Muscle layer of duodenum (tissue), 2 donors: ENCODE measurements around the gene TAAR6.
"Not testable (repeated sequence)": the region's sequence is repeated elsewhere in the genome, so short reads cannot be mapped to it uniquely, and the experiment has no call there.

Experiments
- H3K27ac ChIP-seq: one replicate; pipeline ENCODE4 v1.7.0; 2013; ENCODE audit warnings: mild to moderate bottlenecking, low read length
- H3K27me3 ChIP-seq: one replicate; pipeline ENCODE4 v1.7.0; 2013; ENCODE audit warnings: low read depth, mild to moderate bottlenecking, control low read depth, low read length
- H3K36me3 ChIP-seq, 2 donors: one replicate each; pipeline ENCODE4 v1.7.0; 2013; ENCODE audit warnings: low read length in 2 of 2, control low read depth in 1 of 2, mild to moderate bottlenecking in 1 of 2; ENCODE audit not compliant: insufficient read depth in 2 of 2, control insufficient read depth in 1 of 2
- H3K4me1 ChIP-seq, 2 donors: one replicate each; pipeline ENCODE4 v1.7.0; 2013; ENCODE audit warnings: low read length in 2 of 2, mild to moderate bottlenecking in 2 of 2, control low read depth in 1 of 2, moderate library complexity in 1 of 2; ENCODE audit not compliant: insufficient read depth in 2 of 2, control insufficient read depth in 1 of 2
- H3K4me3 ChIP-seq, 2 donors: one replicate each; pipeline ENCODE4 v1.7.0; 2013; ENCODE audit warnings: low read length in 2 of 2, low read depth in 1 of 2, mild to moderate bottlenecking in 1 of 2
- H3K9me3 ChIP-seq, 2 donors: one replicate each; pipeline ENCODE4 v1.7.0; 2013; ENCODE audit warnings: low read length in 2 of 2, control low read depth in 1 of 2, mild to moderate bottlenecking in 1 of 2; ENCODE audit not compliant: control insufficient read depth in 1 of 2
- donor health status: healthy.

TAAR6 gene, protein sequence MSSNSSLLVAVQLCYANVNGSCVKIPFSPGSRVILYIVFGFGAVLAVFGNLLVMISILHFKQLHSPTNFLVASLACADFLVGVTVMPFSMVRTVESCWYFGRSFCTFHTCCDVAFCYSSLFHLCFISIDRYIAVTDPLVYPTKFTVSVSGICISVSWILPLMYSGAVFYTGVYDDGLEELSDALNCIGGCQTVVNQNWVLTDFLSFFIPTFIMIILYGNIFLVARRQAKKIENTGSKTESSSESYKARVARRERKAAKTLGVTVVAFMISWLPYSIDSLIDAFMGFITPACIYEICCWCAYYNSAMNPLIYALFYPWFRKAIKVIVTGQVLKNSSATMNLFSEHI

DNA sequence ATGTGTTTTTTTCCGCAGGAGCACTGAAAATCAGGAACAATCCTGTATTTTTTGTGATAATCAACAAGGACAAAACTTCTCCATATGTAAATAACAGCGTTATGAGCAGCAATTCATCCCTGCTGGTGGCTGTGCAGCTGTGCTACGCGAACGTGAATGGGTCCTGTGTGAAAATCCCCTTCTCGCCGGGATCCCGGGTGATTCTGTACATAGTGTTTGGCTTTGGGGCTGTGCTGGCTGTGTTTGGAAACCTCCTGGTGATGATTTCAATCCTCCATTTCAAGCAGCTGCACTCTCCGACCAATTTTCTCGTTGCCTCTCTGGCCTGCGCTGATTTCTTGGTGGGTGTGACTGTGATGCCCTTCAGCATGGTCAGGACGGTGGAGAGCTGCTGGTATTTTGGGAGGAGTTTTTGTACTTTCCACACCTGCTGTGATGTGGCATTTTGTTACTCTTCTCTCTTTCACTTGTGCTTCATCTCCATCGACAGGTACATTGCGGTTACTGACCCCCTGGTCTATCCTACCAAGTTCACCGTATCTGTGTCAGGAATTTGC, at the start of gene TAAR6:
TSS of gene TAAR6 (plus strand) at position 102 of the 557 bp plus-strand sequence. CDS start at position 102, 0 bp downstream.
- Histone ChIP-seq H3K9me3 (no peaks in the 10 kb centered on the region), H3K36me3 (no peaks in the 10 kb centered on the region), H3K4me3 (no peak within 1 kb of the TSS), H3K27me3 (no peaks in the 10 kb centered on the region), H3K4me1 (no peaks in the 10 kb centered on the region), H3K27ac (no peak within 1 kb of the TSS)

DNA sequence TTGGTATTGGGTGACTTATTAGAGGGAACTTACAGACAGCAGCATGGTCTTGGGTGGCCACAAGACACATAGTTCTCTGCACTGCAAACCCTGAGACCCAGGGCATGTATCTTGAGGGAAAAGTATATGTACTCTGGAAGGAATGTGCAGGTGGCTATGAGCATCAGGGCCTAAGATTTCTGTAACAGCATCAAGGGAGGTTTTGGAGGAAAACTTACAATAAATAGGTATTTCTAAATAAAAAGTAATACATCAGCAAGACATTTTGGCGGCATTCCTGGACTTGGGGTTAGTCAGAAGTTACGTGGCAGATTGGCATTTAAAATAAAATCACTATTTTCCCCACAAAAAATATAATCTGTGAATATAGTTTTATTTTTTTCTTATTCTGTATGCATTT, 49.2 kb upstream of the TAAR6 start:
- Histone ChIP-seq H3K27ac (no peak overlapping the region), H3K9me3 (no peaks in the 10 kb centered on the region)

DNA sequence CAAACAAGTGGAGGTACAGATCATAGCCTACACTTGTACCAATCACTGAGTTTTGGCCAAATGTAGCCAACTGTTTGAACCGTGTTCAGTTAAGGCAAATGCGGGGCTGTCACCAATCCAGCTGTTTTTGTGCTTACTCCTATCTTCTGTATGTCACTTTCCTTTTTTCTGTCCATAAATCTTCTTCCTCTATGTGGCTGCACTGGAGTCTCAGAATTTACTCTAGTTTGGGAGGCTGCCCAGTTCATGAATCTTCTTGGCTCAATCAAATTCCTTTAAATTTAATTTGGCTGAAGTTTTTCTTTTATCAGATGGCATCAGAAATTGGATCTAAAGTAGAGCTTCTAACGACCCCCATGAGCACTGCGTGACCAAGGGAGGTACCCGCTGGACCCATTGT, 45.5 kb upstream of the TAAR6 start:
- no peaks in the 10 kb centered on the region for H3K36me3 ChIP-seq
- H3K9me3 ChIP-seq, result no peaks in the 10 kb centered on the region
- no peak overlapping the region for H3K4me3 ChIP-seq
- no peaks in the 10 kb centered on the region for H3K4me1 ChIP-seq
- no peak overlapping the region for H3K27ac ChIP-seq
- no peaks in the 10 kb centered on the region for H3K27me3 ChIP-seq

More for the DNA sequence above, 49.2 kb upstream of the TAAR6 start:
- H3K27me3 ChIP-seq, result no peaks in the 10 kb centered on the region
- no peaks in the 10 kb centered on the region for H3K36me3 ChIP-seq
- H3K4me1 ChIP-seq, result no peaks in the 10 kb centered on the region
- no peak overlapping the region for H3K4me3 ChIP-seq

DNA sequence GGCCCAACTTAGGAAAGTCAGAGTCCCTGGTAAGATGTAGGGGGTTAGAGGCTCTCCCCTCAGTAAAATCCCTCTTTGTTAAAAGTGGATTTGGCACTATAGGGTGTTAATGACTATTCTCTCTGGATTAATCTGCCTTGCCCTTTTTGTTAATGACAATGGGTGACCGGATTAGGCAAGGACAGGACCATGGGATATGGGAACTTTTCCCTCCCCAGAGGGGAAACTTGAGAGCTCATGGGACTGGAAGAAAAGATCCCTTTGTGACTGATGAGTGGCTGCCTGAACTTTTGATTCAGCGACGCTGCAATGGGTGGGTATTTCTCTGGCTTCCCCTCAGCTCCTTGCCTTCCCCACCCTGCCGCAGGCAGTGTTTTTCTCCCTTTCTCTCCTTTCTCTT, 44.3 kb upstream of the TAAR6 start:
- no peak overlapping the region for H3K4me3 ChIP-seq
- no peaks in the 10 kb centered on the region for H3K4me1 ChIP-seq
- H3K9me3 ChIP-seq, result no peaks in the 10 kb centered on the region
- no peaks in the 10 kb centered on the region for H3K36me3 ChIP-seq
- no peak overlapping the region for H3K27ac ChIP-seq
- H3K27me3 ChIP-seq, result no peaks in the 10 kb centered on the region

DNA sequence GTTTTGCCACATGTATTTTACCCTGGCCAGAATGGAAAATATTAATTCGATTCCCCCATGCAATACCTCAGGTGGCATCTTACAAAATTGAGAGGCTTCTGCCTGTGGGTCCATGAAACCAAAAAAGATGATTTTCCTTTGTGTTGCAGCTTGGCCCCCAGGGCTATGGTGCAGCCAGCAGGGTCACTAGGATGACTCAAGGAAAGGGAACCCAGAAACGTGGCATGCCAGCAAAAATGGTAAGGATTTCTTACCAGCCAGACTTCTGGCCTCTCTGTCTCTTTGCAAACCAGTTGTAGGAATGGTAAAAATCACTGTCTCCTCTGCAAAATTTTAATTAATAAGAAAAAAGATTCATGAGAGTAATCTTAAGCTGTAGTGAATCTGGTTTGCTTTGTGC, 43.7 kb upstream of the TAAR6 start:
- Histone ChIP-seq H3K36me3 (no peaks in the 10 kb centered on the region), H3K4me1 (no peaks in the 10 kb centered on the region), H3K4me3 (no peak overlapping the region), H3K9me3 (no peaks in the 10 kb centered on the region), H3K27ac (no peak overlapping the region), H3K27me3 (no peaks in the 10 kb centered on the region)

DNA sequence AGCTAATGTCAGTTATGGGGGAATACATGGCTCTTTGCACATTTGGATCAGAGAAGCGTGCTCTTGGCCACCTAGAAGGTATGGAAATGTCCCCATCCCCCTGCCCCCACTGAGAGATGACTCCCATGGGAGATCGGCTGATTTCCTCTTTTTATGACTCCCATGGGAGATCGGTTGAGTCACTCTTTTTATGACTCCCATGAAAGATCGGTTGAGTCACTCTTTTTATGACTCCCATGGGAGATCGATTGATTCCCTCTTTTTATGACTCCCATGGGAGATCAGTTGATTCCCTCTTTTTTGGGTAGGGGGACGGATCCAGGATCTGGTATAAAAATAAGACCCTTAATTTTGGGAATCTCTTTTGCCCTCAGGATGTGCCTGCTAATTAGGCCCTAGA, 42.3 kb upstream of the TAAR6 start:
- Histone ChIP-seq H3K4me3 (no peak overlapping the region), H3K9me3 (no peaks in the 10 kb centered on the region), H3K4me1 (no peaks in the 10 kb centered on the region)

DNA sequence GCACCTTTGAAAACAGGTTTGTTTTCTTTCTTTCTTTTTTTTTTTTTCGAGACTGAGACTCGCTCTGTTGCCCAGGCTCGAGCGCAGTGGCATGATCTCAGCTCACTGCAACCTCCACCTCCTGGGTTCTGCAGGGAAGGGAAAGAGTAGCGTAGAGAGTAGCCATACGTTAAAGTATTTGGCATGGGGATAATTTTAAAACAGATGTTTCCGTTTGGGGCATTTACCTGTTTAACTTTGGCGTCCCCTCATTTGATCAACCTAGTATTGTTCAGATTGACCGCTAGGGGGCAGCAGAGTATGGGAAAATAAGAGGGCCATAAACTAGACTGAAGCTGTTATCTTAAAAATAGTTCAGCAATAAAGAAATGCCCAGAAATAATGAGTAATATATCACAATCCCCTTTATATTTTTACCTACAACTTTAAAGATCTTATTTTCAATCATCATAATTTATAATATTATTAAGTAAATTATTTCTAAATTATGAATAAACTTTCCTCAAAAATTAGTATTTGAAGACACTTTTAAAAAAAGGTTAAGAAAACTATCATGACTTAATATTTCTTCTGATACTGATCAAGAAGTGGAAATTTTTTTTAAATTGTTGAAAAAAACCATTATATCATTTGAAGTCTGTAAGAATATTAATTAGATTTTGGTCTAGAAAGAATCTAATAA, 39.7 kb upstream of the TAAR6 start:
- Histone ChIP-seq H3K9me3 (no peaks in the 10 kb centered on the region), H3K36me3 (no peaks in the 10 kb centered on the region), H3K27ac (no peak overlapping the region), H3K27me3 (no peaks in the 10 kb centered on the region), H3K4me3 (peak overlapping the region in 1 of 2 donors; percentile 39), H3K4me1 (no peaks in the 10 kb centered on the region)

More for the DNA sequence above, 42.3 kb upstream of the TAAR6 start:
- H3K27ac ChIP-seq, result no peak overlapping the region
- H3K27me3 ChIP-seq, result no peaks in the 10 kb centered on the region
- H3K36me3 ChIP-seq, result no peaks in the 10 kb centered on the region

DNA sequence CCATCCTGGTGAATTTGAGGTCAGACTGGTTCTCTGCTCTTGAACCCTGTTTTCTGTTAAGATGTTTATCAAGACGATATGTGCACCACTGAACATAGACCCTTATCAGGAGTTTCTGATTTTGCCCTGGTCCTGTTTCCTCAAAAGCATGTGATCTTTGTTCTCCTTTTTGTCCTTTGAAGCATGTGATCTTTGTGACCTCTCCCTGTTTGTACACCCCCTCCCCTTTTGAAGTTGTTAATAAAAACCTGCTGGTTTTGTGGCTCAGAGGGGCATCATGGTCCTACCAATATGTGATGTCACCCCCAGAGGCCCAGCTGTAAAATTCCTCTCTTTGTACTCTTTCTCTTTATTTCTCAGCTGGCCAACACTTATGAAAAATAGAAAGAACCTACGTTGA, 35.6 kb upstream of the TAAR6 start:
- H3K36me3 ChIP-seq, H3K4me1 ChIP-seq, H3K27me3 ChIP-seq, H3K4me3 ChIP-seq, H3K27ac ChIP-seq, H3K9me3 ChIP-seq: not testable (repeated sequence)

DNA sequence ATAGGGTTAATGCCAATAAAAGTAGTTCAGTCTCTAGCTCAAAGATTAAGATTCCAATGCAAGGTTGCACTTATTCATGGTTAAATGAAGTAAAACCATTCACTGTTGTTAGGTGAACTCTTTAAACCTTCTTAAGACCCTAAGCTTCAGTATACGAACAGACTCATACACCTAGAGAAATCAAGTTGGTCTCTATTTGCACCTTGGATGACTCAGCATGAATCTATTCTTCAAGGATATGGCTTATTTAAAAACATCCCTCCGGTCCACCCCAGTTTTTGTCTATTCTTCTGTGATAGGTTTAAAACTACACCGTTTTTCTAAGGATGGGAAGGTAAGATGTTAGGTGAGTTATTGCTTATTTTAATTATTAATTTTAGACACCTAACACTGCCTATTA, 33.0 kb upstream of the TAAR6 start:
- no peak overlapping the region for H3K27ac ChIP-seq
- H3K4me1 ChIP-seq, result no peaks in the 10 kb centered on the region
- H3K9me3 ChIP-seq, result no peaks in the 10 kb centered on the region
- H3K4me3 ChIP-seq, result no peak overlapping the region
- H3K27me3 ChIP-seq, result no peaks in the 10 kb centered on the region
- H3K36me3 ChIP-seq, result no peaks in the 10 kb centered on the region

DNA sequence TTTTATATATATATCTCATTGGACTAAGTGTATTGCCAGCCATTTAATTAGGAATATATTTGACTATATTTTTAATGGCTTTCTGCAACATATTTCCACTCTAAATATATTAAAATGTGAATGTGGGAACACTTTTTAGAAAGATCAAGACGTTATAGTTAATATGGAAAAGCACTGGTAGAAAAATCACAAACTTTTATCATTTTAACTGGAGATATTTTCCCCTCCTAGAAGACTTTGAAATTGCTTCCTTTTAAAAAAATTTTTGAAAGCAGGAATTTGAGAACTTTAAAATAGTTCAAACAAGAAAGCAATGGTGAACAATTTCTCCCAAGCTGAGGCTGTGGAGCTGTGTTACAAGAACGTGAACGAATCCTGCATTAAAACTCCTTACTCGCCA, 32.1 kb upstream of the TAAR6 start, which contains the start of gene TAAR9:
TSS of gene TAAR9 (plus strand) at position 301 of the 400 bp plus-strand sequence. CDS start at position 314, 13 bp downstream.
- Histone ChIP-seq H3K27ac (no peak within 1 kb of the TSS), H3K36me3 (no peaks in the 10 kb centered on the region), H3K27me3 (no peaks in the 10 kb centered on the region), H3K9me3 (no peaks in the 10 kb centered on the region), H3K4me3 (no peak within 1 kb of the TSS), H3K4me1 (no peaks in the 10 kb centered on the region)

DNA sequence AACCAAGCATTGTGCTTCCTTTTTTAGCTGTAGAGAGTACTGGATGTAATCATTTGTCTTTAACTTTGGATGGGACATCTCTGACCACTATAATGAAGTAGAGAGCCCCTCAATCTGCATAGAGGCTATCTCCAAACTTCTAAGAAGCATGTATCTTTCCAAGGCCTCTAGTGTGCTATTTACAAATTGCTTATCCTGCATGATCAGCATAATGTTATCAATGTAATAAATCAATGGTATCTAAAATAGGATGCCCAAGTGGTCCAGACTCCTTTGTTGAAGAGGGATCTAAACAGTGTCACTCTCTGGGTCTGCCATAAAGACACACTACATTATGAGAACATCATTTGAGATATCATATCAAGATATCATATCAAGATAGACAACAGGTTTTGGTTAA, 25.3 kb upstream of the TAAR6 start:
- no peaks in the 10 kb centered on the region for H3K4me1 ChIP-seq
- H3K36me3 ChIP-seq, result no peaks in the 10 kb centered on the region
- no peak overlapping the region for H3K27ac ChIP-seq
- no peaks in the 10 kb centered on the region for H3K27me3 ChIP-seq
- H3K4me3 ChIP-seq, result no peak overlapping the region
- H3K9me3 ChIP-seq, result no peaks in the 10 kb centered on the region
